ENCODE data around the gene LDLRAD3. TPM values are rescaled to one million over a fixed set of nuclear protein-coding genes. Genes with fewer than 3 reads are reported as not detected.

LDLRAD3 gene
- total RNA-seq, 2 experiments from 2014 or later = 0.22 to 0.59 TPM

DNA sequence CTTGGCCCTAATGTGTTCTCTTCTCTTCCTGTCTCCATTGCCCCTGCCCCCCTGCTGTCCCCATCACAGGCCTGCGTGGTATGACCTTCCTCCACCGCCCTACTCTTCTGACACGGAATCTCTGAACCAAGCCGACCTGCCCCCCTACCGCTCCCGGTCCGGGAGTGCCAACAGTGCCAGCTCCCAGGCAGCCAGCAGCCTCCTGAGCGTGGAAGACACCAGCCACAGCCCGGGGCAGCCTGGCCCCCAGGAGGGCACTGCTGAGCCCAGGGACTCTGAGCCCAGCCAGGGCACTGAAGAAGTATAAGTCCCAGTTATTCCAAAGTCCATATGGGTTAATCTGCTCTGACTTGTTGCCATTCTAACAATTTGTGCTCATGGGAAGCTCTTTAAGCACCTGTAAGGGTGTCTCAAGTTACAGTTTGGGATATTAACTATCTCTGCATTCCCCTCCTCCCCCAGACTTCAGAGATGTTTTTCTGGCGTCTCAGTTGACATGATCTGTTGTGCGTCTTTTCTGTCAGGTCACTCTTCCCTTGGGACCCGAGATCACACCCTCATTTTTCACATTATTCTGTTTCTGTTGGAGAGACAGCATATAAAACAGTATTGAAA is 285.3 kb downstream of the LDLRAD3 start:
- Mint-ChIP-seq H3K36me3 (ENCODE audit: low read depth) (no peaks in the 10 kb centered on the region), H3K4me3 (no peak overlapping the region), H3K9me3 (no peaks in the 10 kb centered on the region), H3K4me1 (ENCODE audit: low read depth) (no peaks in the 10 kb centered on the region), H3K27ac (no peak overlapping the region), H3K27me3 (no peaks in the 10 kb centered on the region)
- CTCF ChIA-PET = no interaction called here
- no peak for DNase-seq
- ATAC-seq = no peak
- TF ChIP-seq, protein P1, sequence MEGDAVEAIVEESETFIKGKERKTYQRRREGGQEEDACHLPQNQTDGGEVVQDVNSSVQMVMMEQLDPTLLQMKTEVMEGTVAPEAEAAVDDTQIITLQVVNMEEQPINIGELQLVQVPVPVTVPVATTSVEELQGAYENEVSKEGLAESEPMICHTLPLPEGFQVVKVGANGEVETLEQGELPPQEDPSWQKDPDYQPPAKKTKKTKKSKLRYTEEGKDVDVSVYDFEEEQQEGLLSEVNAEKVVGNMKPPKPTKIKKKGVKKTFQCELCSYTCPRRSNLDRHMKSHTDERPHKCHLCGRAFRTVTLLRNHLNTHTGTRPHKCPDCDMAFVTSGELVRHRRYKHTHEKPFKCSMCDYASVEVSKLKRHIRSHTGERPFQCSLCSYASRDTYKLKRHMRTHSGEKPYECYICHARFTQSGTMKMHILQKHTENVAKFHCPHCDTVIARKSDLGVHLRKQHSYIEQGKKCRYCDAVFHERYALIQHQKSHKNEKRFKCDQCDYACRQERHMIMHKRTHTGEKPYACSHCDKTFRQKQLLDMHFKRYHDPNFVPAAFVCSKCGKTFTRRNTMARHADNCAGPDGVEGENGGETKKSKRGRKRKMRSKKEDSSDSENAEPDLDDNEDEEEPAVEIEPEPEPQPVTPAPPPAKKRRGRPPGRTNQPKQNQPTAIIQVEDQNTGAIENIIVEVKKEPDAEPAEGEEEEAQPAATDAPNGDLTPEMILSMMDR (IDR thresholded peaks at IDR 0.05) = no peak
- POLR2A ChIA-PET = interaction anchor here (1.2 kb wide), 1 partner anchor 21 kb away, joined by 3 read pairs; no protein-coding TSS in a partner anchor
- intact Hi-C loops (cut with micrococcal nuclease) = no loop called here

GRCh38 chr11:36230779-36231699 is 287.2 kb downstream of the LDLRAD3 start:
- H3K27me3 Mint-ChIP-seq = no peaks in the 10 kb centered on the region
- ChIA-PET CTCF (interaction anchor here (1.2 kb wide), 1 partner anchor 34 kb away, joined by 4 read pairs; no protein-coding TSS in a partner anchor), POLR2A (no interaction called here)
- H3K36me3 Mint-ChIP-seq (ENCODE audit: low read depth) = no peaks in the 10 kb centered on the region
- TF ChIP-seq, protein P1 (IDR thresholded peaks at IDR 0.05) = no peak
- no peak for ATAC-seq
- no peak for DNase-seq
- no peaks in the 10 kb centered on the region for H3K9me3 Mint-ChIP-seq
- H3K4me1 Mint-ChIP-seq (ENCODE audit: low read depth) = no peaks in the 10 kb centered on the region
- no peak overlapping the region for H3K27ac Mint-ChIP-seq
- no peak overlapping the region for H3K4me3 Mint-ChIP-seq
- intact Hi-C loops (cut with micrococcal nuclease) = no loop called here

DNA sequence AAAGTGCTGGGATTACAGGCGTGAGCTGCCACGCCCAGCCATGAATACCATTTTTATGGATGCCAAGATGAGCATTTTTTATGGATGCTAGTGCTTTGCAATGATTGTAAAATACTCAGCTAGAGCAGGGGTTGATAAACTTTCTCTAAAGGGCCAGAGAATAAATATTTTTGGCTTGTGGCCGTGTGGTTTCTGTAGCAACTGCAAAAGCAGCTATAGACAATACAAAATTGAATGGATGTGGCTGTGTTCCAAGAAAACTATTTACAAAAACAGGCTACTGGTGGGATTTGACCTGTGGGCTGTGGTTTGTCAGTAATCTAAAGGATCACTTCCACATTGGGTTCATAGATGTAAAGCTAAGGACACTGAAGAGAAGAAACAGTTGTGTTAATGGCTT is 289.3 kb downstream of the LDLRAD3 start:
- Mint-ChIP-seq H3K4me3 (no peak overlapping the region), H3K27ac (no peak overlapping the region), H3K27me3 (no peaks in the 10 kb centered on the region), H3K9me3 (no peaks in the 10 kb centered on the region), H3K4me1 (ENCODE audit: low read depth) (no peaks in the 10 kb centered on the region), H3K36me3 (ENCODE audit: low read depth) (no peaks in the 10 kb centered on the region)
- intact Hi-C loops (cut with micrococcal nuclease) = no loop called here
- ChIA-PET CTCF (no interaction called here), POLR2A (no interaction called here)
- DNase-seq = no peak
- TF ChIP-seq, protein P1 (IDR thresholded peaks at IDR 0.05) = no peak
- ATAC-seq = no peak

DNA sequence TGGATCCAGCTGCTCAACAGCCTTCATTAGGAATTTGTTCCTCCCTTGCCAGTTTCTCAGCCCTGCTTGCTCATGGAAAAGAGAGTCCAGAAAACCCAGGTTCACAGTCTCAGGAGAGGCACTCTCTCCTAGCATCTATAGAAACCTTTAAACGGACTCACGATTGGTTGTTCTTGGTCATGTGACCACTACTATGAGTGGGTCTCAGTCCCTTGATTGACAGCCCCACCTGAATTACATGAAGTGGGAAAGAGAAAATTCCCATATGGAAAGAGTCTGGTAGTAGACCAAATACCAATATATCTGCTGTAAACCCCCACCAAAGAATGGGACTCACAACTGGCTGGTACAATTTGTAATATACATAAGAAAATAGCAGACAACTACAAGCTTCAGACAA is 291.0 kb downstream of the LDLRAD3 start:
- ChIA-PET POLR2A (interaction anchor here (0.6 kb wide), 1 partner anchor 12 kb away, joined by 3 read pairs; no protein-coding TSS in a partner anchor), CTCF (no interaction called here)
- DNase-seq (no peak), ATAC-seq (no peak)
- H3K27me3 Mint-ChIP-seq = no peaks in the 10 kb centered on the region
- H3K36me3 Mint-ChIP-seq (ENCODE audit: low read depth) = no peaks in the 10 kb centered on the region
- TF ChIP-seq, protein P1 (IDR thresholded peaks at IDR 0.05) = no peak
- intact Hi-C loops (cut with micrococcal nuclease) = no loop called here
- no peak overlapping the region for H3K27ac Mint-ChIP-seq
- no peaks in the 10 kb centered on the region for H3K4me1 Mint-ChIP-seq (ENCODE audit: low read depth)
- no peaks in the 10 kb centered on the region for H3K9me3 Mint-ChIP-seq
- H3K4me3 Mint-ChIP-seq = no peak overlapping the region

- ATAC-seq (no peak), DNase-seq (no peak)
- intact Hi-C loops (cut with micrococcal nuclease) = no loop called here
- Mint-ChIP-seq H3K4me1 (ENCODE audit: low read depth) (no peaks in the 10 kb centered on the region), H3K36me3 (ENCODE audit: low read depth) (no peaks in the 10 kb centered on the region), H3K27ac (no peak overlapping the region), H3K9me3 (no peaks in the 10 kb centered on the region), H3K4me3 (no peak overlapping the region), H3K27me3 (no peaks in the 10 kb centered on the region)
- POLR2A ChIA-PET = no interaction called here
- TF ChIP-seq, protein P1 (IDR thresholded peaks at IDR 0.05) = no peak
- CTCF ChIA-PET = interaction anchor here (1.3 kb wide), 1 partner anchor 23 kb away, joined by 3 read pairs; no protein-coding TSS in a partner anchor
These were observed 291.9 kb downstream of the LDLRAD3 start for GRCh38 chr11:36235750-36236149.

Measured in activated CD8-positive, alpha-beta T cell treated with anti-CD3 and anti-CD28 coated beads for 36 hours (primary cell).